HG03457 (cell line): ENCODE measurements around the gene CDS2.
A peak's percentile ranks its signal among the peaks of the same experiment; 100 is the strongest.
"Not testable (repeated sequence)": the region's sequence is repeated elsewhere in the genome, so short reads cannot be mapped to it uniquely, and the experiment has no call there.

Experiments
- ATAC-seq: cut with Tn5 transposase; IDR thresholded peaks from one replicate; pipeline ENCODE4 v1.9.1; 2021; ENCODE audit warnings: moderate number of reproducible peaks; ENCODE audit not compliant: unreplicated experiment

The CDS2 gene

GRCh38 chr20:5126512-5127203 lies at the start of gene CDS2:
CDS2 (plus strand) TSS chr20:5127008; CDS start chr20:5127093, 85 bp downstream.
- ATAC-seq = peak; percentile 82

- no peak for ATAC-seq
Measured at GRCh38 chr20:5077761-5078387, 48.9 kb upstream of the CDS2 start.

GRCh38 chr20:5078399-5078958 lies 48.3 kb upstream of the CDS2 start:
- ATAC-seq = peak; percentile 95

- ATAC-seq = no peak
Measured at GRCh38 chr20:5080384-5080877, 46.4 kb upstream of the CDS2 start.

- ATAC-seq = no peak
Measured at GRCh38 chr20:5085380-5085779, 41.4 kb upstream of the CDS2 start.

GRCh38 chr20:5088688-5089087 lies 38.1 kb upstream of the CDS2 start:
- no peak for ATAC-seq

- ATAC-seq = no peak
Measured at GRCh38 chr20:5090191-5090590, 36.6 kb upstream of the CDS2 start.

GRCh38 chr20:5091902-5092301 lies 34.9 kb upstream of the CDS2 start:
- no peak for ATAC-seq

- ATAC-seq = no peak
Measured at GRCh38 chr20:5092765-5093339, 34.0 kb upstream of the CDS2 start.

- no peak for ATAC-seq
Measured at GRCh38 chr20:5095454-5095853, 31.4 kb upstream of the CDS2 start.

GRCh38 chr20:5095931-5096330 lies 30.9 kb upstream of the CDS2 start:
- ATAC-seq = no peak

GRCh38 chr20:5096463-5096862 lies 30.3 kb upstream of the CDS2 start:
- ATAC-seq = no peak

- ATAC-seq = not testable (repeated sequence)
Measured at GRCh38 chr20:5099009-5099408, 27.8 kb upstream of the CDS2 start.

- ATAC-seq = not testable (repeated sequence)
Measured at GRCh38 chr20:5099909-5100308, 26.9 kb upstream of the CDS2 start.

GRCh38 chr20:5100684-5101347 lies 26.0 kb upstream of the CDS2 start:
- no peak for ATAC-seq

- ATAC-seq = no peak
Measured at GRCh38 chr20:5104479-5104878, 22.3 kb upstream of the CDS2 start.

GRCh38 chr20:5109276-5109675 lies 17.5 kb upstream of the CDS2 start:
- ATAC-seq = no peak

- ATAC-seq = no peak
Measured at GRCh38 chr20:5113615-5113986, 13.2 kb upstream of the CDS2 start.

- ATAC-seq = no peak
Measured at GRCh38 chr20:5114403-5114802, 12.4 kb upstream of the CDS2 start.

- no peak for ATAC-seq
Measured at GRCh38 chr20:5116875-5117274, 9.9 kb upstream of the CDS2 start.
